ENCODE results near the gene SPOCK1. TPM values are rescaled to one million over a fixed set of nuclear protein-coding genes. Genes with fewer than 3 reads are reported as not detected.

Gene SPOCK1
- total RNA-seq, 1 experiment from 2014 or later, result 10.9 TPM

GRCh38 chr5:137405393-137405792, 93.7 kb downstream of the SPOCK1 start:
- H3K36me3 Mint-ChIP-seq (ENCODE audit: insufficient read depth in 1 of 3, low read depth in 3 of 3), result no peaks in the 10 kb centered on the region
- no peaks in the 10 kb centered on the region for H3K79me2 ChIP-seq (ENCODE audit: insufficient read depth, low read length)
- H3K9me3 Mint-ChIP-seq, result no peaks in the 10 kb centered on the region
- no CpG with 5 or more reads among the region's 10 CpGs for WGBS (ENCODE audit: extremely low coverage, insufficient read length, low lambda C conversion rate)
- no peak overlapping the region for H3K4me3 Mint-ChIP-seq
- no peak overlapping the region for H3K9ac ChIP-seq (ENCODE audit: extremely low read depth, insufficient read length, low read length)
- H4K8ac ChIP-seq (replicated peaks; ENCODE audit: insufficient read length, low read depth, low read length), result no peak overlapping the region
- no peak overlapping the region for H3K4ac ChIP-seq (ENCODE audit: low read depth, low read length)
- H2BK20ac ChIP-seq (ENCODE audit: low read depth, low read length, poor library complexity, severe bottlenecking), result no peak overlapping the region
- H3K27me3 Mint-ChIP-seq (ENCODE audit: low read depth), result peaks cover 3% of the 10 kb centered on the region; the same call in 1 of the 2 replicates
- no peak overlapping the region for H3K23ac ChIP-seq (ENCODE audit: insufficient read length, low read depth, low read length)
- no peak overlapping the region for H4K91ac ChIP-seq (ENCODE audit: insufficient read length, low read depth, low read length)
- peaks cover 0 to 9% of the 10 kb centered on the region in 2 experiments; a peak in 1 of 4 replicates for H3K4me1 Mint-ChIP-seq
- no peak overlapping the region for H2AFZ ChIP-seq (ENCODE audit: low read length)
- H3K14ac ChIP-seq (ENCODE audit: insufficient read depth, low read length), result no peak overlapping the region
- H3K18ac ChIP-seq (ENCODE audit: insufficient read length, low read depth, low read length), result no peak overlapping the region
- H3K23me2 ChIP-seq (ENCODE audit: insufficient read length, low read depth, low read length, poor library complexity, severe bottlenecking), result no peaks in the 10 kb centered on the region
- no peak overlapping the region for H2BK12ac ChIP-seq (ENCODE audit: insufficient read length, low read depth, low read length)
- no peaks in the 10 kb centered on the region for H3K9me3 ChIP-seq (ENCODE audit: control insufficient read depth, low read depth, low read length)
- H3K79me1 ChIP-seq (ENCODE audit: insufficient read depth, low read depth, low read length, poor library complexity, severe bottlenecking), result no peaks in the 10 kb centered on the region
- no peaks in the 10 kb centered on the region for H4K20me1 ChIP-seq (ENCODE audit: control insufficient read depth, insufficient read depth, insufficient read length)
- no peaks in the 10 kb centered on the region for H3K4me1 ChIP-seq (ENCODE audit: insufficient read depth, low read length)
- no peak overlapping the region for H4K5ac ChIP-seq (ENCODE audit: insufficient read length, low read depth, low read length)
- H3K27me3 ChIP-seq (ENCODE audit: insufficient read depth, low read length), result no peaks in the 10 kb centered on the region
- no peak for TF ChIP-seq CTCF (conservative IDR thresholded peaks at IDR 0.05)
- H3T11ph ChIP-seq (ENCODE audit: low read length), result no peak overlapping the region
- H3K27ac ChIP-seq (ENCODE audit: insufficient read length, low read depth, low read length), result no peak overlapping the region
- no peak overlapping the region for H2BK15ac ChIP-seq (ENCODE audit: low read depth, low read length)
- no peak overlapping the region for H2BK120ac ChIP-seq (ENCODE audit: low read depth, low read length, poor library complexity, severe bottlenecking)
- H2BK5ac ChIP-seq (ENCODE audit: insufficient read length, low read length), result no peak overlapping the region
- H2AK5ac ChIP-seq (ENCODE audit: insufficient read length, low read length), result no peak overlapping the region
- no peak overlapping the region for H3K56ac ChIP-seq (ENCODE audit: insufficient read length, low read depth, low read length)
- no peak overlapping the region for H3K27ac Mint-ChIP-seq
- DNase-seq, result no peak
- H3K4me2 ChIP-seq (ENCODE audit: insufficient read depth, insufficient read length, low read length), result no peak overlapping the region

Data from H9 (cell line).